Spleen (tissue), 7 donors: ENCODE data around the gene TMEM181.

Experiments used
- CTCF ChIP-seq, 11 experiments: fragments of 200-600 bp in 7 of 11; fragments of 450-650 bp in 4 of 11; sonication (generic) in 4 of 11; IDR thresholded peaks in 8 of 11; conservative IDR thresholded peaks in 3 of 11; 1 replicate in 7 of 11; 2 replicates in 4 of 11; pipeline versions ENCODE4 v1.4.0 to v1.8.0; 2016 to 2021; ENCODE audit warnings: antibody characterized with exemption in 11 of 11, inconsistent platforms in 4 of 11, mild to moderate bottlenecking in 1 of 11
- POLR2AphosphoS5 ChIP-seq, 3 donors: sonication (generic); formaldehyde crosslinking; IDR thresholded peaks; one replicate each; pipeline ENCODE4 v1.5.1; 2017; ENCODE audit warnings: antibody characterized with exemption in 3 of 3
- donor health status: DM: no; HTN: no; CAD: no; lungs with moderate emphysema.
- donor health status: DM: no; HTN: no; CAD: no.
- donor health status: DM: no; HTN: no; CAD: no.

- no peak for TF ChIP-seq CTCF (IDR thresholded peaks at IDR 0.05 in 8 of 11, conservative IDR thresholded peaks at IDR 0.05 in 3 of 11)
- TF ChIP-seq POLR2AphosphoS5 (IDR thresholded peaks at IDR 0.05) = peak; percentile 60 to 70 (median 64)
Measured at GRCh38 chr6:158631678-158632537, 72.0 kb downstream of the TMEM181 start.
